ENCODE data around the gene ZMIZ1.

The ZMIZ1 gene

GRCh38 chr10:79170993-79171392 lies 102.2 kb downstream of the ZMIZ1 start:
- DNase-seq (ENCODE audit: low spot score), result no peak

DNA sequence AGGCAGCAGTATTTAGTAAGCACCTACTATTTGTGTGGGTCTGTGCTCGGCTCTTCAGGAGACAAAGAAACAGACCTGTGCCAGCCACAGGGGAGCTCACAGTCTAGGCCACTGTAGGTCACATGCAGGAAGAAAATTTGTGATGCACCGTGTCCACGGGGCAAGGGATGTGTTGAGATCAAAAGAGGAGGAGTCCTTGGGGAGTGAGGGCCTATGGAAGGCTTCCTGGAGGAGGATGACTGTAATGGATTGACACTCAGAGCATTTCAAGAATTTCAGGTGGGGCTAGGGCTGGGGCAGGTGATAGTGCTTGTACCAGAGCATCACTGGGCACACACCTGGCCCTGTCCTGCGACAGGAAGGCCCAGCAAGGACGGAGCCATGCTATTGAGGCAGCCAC lies 102.7 kb downstream of the ZMIZ1 start:
- no peak for DNase-seq (ENCODE audit: low spot score)

- DNase-seq (ENCODE audit: low spot score), result no peak
Observed at GRCh38 chr10:79172881-79173280, 104.1 kb downstream of the ZMIZ1 start.

GRCh38 chr10:79173582-79174262 lies 105.0 kb downstream of the ZMIZ1 start:
- DNase-seq (ENCODE audit: low spot score), result no peak

DNA sequence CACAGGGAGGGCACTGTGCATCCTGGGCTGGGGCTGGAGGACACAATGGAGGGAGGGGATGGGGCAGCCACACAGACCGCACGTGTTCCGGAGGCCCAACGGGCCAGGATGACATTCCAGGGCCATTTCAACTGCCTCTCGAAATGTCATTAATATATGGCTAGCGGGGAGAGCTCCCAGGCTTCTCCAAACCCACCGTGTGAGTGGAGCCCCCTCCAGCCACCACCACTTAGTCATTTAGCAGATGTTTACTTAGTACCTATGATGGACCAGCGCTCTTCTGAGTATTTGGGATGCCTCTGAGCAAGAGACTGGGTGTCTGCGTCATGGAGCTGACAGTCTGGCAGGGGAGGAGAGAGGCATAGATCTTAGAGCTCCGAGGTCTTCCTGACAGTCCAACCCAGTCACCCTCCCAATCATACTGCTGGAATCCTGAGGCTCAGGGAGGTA lies 107.3 kb downstream of the ZMIZ1 start:
- no peak for DNase-seq (ENCODE audit: low spot score)

GRCh38 chr10:79176949-79177602 lies 108.3 kb downstream of the ZMIZ1 start:
- no peak for DNase-seq (ENCODE audit: low spot score)

DNA sequence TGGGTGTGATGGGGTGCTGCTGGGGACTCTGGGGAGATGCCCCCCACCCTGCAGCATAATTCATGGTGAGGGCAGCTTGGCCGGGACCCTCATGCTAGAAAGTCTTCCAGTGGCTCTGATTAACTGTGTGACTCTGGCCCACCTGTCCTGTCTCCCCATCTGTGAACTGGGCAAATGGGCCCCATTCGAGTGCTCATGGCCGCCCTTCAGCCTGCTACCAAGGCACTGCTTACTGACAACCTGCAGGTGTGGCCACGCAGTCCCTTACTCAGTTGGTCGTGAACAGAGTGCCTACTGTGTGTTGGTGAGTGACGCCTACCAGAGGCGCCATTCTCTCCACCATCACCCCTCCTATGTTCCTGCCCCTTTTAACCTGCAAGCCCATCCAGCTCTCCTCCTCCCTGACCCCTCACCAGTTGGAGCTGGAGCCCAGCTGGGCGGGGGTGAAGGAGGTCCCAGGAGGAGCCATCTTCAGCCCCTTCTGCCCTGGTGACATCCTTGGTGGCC lies 109.4 kb downstream of the ZMIZ1 start:
- no peak for DNase-seq (ENCODE audit: low spot score)

DNA sequence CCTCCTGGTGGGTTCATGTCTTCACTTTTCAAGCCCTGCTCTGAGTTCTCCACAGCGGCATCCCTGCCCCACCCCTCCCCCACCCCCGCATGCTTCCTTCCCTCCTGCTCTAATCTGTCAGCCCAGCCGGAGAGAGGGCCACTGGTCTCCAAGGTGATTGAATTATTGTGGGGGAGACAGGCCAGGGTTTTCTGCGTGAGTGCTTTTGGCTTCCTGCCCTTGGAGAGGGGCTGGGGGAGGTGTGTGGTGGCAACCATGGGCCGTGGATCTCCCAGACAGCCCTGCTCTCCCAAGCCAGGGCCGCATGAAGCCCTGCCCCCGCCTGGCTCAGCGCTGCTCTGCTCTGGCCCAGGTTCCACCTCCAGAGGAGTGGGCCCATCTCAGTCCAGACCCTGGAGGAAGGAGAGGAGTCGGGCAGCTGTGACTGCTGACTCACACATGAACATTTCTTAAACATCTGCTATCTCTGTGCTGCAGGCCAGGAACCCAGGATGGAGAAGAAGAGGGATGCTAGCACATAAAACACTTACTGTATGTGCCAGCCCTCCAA lies 109.9 kb downstream of the ZMIZ1 start:
- no peak for DNase-seq (ENCODE audit: low spot score)

GRCh38 chr10:79179164-79179956 lies 110.6 kb downstream of the ZMIZ1 start:
- DNase-seq (ENCODE audit: low spot score), result no peak

GRCh38 chr10:79179957-79180309 lies 111.2 kb downstream of the ZMIZ1 start:
- no peak for DNase-seq (ENCODE audit: low spot score)

- DNase-seq (ENCODE audit: low spot score), result no peak
Observed at GRCh38 chr10:79180414-79181221, 111.9 kb downstream of the ZMIZ1 start.

- no peak for DNase-seq (ENCODE audit: low spot score)
Observed at GRCh38 chr10:79181227-79181626, 112.5 kb downstream of the ZMIZ1 start.

DNA sequence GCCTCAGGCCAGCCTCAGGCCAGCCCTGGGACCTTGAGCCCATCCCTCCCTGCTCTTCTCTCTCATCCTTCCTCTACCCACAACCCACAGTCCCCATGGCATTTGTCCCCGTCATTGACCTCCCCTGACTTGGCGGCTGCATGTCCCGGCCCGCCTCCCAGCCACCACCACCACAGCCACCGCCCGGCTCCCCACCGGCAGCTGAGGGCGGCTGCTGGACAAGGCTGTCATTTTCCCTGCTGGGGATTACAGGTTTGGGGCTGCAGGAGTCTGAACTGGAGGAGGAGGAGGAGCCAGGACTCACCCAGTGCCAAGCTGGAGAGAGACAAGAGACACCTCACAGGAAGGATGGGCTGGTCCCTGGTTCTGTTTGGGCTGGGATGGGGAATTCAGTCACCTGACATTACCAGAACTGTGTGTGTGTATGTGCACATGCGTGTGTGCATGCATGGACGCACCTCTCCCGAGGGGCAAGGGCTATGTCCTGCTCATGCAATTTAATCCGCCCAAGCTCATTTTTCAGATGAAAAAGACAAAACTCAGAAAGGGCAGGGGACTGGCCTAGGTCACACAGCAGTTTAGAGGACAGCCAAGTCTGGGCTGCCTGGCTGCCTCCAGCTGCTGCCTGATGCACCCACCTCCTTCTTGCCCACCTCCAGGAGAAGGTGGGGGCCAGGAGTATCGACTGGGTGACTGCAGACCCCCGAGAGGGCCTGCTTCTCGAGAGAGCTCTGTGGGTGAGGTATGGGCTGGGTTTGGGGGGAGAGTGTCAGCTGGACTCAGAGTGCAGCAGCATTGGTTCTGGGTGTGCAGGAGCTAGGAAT lies 113.1 kb downstream of the ZMIZ1 start:
- DNase-seq (ENCODE audit: low spot score), result no peak

GRCh38 chr10:79182781-79183467 lies 114.2 kb downstream of the ZMIZ1 start:
- DNase-seq (ENCODE audit: low spot score), result no peak

DNA sequence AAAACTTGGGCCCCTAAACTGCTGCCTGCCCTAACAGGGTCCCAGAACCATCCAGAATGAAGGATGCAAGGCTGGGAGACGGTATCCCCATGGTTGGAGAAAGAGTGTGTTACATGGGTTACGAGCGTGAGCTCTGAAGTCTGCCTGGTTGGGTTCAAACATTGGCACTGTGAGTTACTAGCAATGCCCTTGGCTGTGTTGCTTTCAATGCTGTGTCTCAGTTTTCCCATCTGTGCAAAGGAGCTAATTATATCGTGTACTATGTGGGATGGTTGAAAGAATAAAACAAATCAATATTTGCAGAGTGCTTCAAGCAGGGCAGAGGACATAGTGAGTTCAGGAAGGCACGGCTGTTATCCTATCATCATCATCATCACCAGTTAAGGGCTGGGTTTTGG lies 114.7 kb downstream of the ZMIZ1 start:
- no peak for DNase-seq (ENCODE audit: low spot score)

DNA sequence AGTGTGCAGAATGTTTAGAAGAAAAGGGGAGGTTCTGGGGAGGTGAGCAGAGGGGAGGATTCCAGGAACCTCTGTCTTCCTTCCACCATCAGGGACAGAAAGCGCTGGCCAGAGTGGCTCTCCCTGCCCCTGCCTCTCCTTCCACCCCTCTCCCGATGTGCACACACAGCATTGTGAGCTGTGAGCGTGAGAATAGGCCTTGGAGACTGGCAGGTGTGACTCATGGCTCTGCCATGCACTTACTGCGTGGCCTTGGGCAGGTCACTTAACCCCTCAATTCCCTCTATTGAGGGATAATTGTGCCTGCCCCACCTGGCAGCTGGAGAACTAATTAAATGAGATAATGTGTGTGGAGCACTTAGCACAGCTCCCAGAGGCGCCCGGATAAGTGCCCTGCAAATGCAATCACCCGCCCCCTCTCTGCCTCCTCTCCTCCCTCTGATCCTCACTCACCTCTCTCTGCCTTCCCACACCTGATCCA lies 115.4 kb downstream of the ZMIZ1 start:
- DNase-seq (ENCODE audit: low spot score), result no peak

- DNase-seq (ENCODE audit: low spot score), result no peak
Observed at GRCh38 chr10:79184657-79185056, 115.9 kb downstream of the ZMIZ1 start.

DNA sequence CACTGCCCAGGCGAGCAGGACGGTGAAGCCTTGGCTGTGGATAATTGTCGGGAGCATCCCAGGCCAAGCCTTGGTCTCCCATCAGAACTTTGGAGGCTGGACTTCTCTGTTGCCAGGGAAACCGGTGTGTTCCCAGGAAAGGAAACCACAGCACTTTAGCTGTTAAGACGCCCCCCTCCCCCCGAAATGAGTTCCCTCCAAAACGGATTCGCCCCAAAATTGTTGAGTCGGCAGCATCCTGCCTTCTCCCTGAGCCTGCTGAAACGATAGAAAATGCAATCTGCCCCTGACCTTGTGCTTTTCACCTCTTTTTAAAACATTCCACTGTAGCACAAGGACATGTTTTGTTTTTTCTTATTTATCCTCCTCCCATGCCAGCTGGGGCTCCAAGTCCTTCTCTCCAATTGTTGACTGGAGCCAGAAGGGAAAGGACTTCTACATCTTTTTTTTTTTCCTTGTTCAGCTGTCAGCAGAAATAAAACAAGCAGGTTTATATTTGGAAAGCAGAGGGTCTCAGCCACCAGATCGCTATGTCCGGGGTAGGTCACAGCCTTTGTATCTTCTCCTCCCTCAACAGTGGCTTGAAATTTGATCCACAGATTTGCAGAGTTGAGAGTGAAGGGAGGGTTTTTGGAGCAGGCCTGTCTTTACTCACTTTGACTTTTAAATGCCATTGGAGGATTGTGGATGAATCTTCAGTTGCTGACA lies 116.5 kb downstream of the ZMIZ1 start:
- DNase-seq (ENCODE audit: low spot score), result no peak

DNA sequence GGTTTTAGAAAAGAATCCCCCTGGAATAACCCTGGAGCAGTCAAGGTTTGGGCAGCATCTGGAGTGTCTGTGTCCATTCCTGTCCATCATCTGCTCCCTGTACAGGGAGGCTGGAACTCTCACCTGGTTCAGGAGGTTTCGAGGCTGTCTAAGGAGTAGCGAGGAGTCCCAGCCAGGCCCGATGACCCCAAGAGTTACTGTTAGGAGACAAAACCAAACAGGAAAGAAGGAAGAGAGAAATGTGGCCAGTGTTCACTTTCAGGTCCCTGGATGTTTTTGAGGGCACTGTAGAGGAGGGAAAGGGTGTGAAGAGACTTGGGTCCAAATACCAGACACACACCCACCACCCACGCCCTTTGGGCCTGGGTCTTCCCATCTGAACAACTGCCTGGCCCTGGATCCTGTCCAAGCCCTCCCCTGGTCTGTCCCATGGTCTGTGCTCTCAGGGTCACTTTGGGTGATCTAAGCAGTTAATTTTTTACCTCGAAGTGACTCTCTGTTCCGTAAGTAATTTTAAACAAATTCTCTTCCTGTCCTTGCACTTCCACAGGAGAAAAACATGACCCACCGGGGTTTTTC lies 117.1 kb downstream of the ZMIZ1 start:
- no peak for DNase-seq (ENCODE audit: low spot score)
